NCI-H187 treated with DMSO at 0.1 percent for 48 hours (cell line): ENCODE measurements around the gene TTYH1.
"Not testable (repeated sequence)": the region's sequence is repeated elsewhere in the genome, so short reads cannot be mapped to it uniquely, and the experiment has no call there.

Experiments
- DNase-seq: peaks from one replicate; lab custom pipeline; 2025; lab: John Stamatoyannopoulos, UW

TTYH1 gene

GRCh38 chr19:54444737-54445136 lies 29.5 kb downstream of the TTYH1 start:
- DNase-seq: no peak

- DNase-seq: not testable (repeated sequence)
Measured at GRCh38 chr19:54446349-54446748, 31.1 kb downstream of the TTYH1 start.

GRCh38 chr19:54448040-54448773 lies 32.9 kb downstream of the TTYH1 start:
- DNase-seq: no peak

GRCh38 chr19:54448774-54449700 lies 33.8 kb downstream of the TTYH1 start, which contains the start of gene LENG8:
TSS of gene LENG8 (plus strand) at chr19:54449199. CDS start at chr19:54451345, 2,146 bp downstream.
- DNase-seq: peak; percentile 69

GRCh38 chr19:54449701-54450069 lies 34.4 kb downstream of the TTYH1 start:
- no peak for DNase-seq

- DNase-seq: no peak
Measured at GRCh38 chr19:54451331-54451871, 36.1 kb downstream of the TTYH1 start.

GRCh38 chr19:54451997-54452396 lies 36.7 kb downstream of the TTYH1 start:
- no peak for DNase-seq

GRCh38 chr19:54452626-54453025 lies 37.4 kb downstream of the TTYH1 start:
- no peak for DNase-seq

GRCh38 chr19:54453921-54454780 lies 38.9 kb downstream of the TTYH1 start:
- no peak for DNase-seq

- DNase-seq: no peak
Measured at GRCh38 chr19:54454781-54455675, 39.8 kb downstream of the TTYH1 start.

GRCh38 chr19:54455786-54456422 lies 40.6 kb downstream of the TTYH1 start:
- DNase-seq: no peak

- no peak for DNase-seq
Measured at GRCh38 chr19:54456423-54457373, 41.4 kb downstream of the TTYH1 start.

GRCh38 chr19:54457773-54458647 lies 42.7 kb downstream of the TTYH1 start:
- DNase-seq: no peak

GRCh38 chr19:54458648-54459281 lies 43.5 kb downstream of the TTYH1 start:
- DNase-seq: no peak

- no peak for DNase-seq
Measured at GRCh38 chr19:54459282-54460229, 44.3 kb downstream of the TTYH1 start.

- DNase-seq: no peak
Measured at GRCh38 chr19:54460230-54461005, 45.2 kb downstream of the TTYH1 start.
